ENCODE data around the gene TP53TG5.

The TP53TG5 gene

GRCh38 chr20:45355209-45356084, 22.7 kb downstream of the TP53TG5 start:
- Histone ChIP-seq H3K9ac (ENCODE audit: low read depth, low read length) (no peak overlapping the region), H3K79me2 (ENCODE audit: insufficient read depth, low read length) (no peaks in the 10 kb centered on the region), H3K9me3 (ENCODE audit: insufficient read depth, low read length, severe bottlenecking) (no peaks in the 10 kb centered on the region), H4K20me1 (ENCODE audit: insufficient read depth, low read length) (no peaks in the 10 kb centered on the region), H3K27ac (ENCODE audit: low read length) (no peak overlapping the region), H2AFZ (ENCODE audit: low read depth, low read length) (no peak overlapping the region), H3K36me3 (ENCODE audit: insufficient read depth, low read length) (no peaks in the 10 kb centered on the region), H3K4me2 (ENCODE audit: insufficient read depth, low read length) (no peak overlapping the region), H3K4me3 (ENCODE audit: low read depth in 1 of 2, low read length in 2 of 2) (no peak overlapping the region), H3K27me3 (ENCODE audit: insufficient read depth, low read length, poor library complexity) (peaks cover 21% of the 10 kb centered on the region), H3K4me1 (ENCODE audit: insufficient read depth, low read length) (no peaks in the 10 kb centered on the region)
- no peak for DNase-seq
- no peak for TF ChIP-seq CTCF (IDR thresholded peaks at IDR 0.05; ENCODE audit: borderline replicate concordance, extremely low read depth, low read length, poor library complexity, severe bottlenecking)
- no peak for TF ChIP-seq EZH2 (IDR thresholded peaks at IDR 0.05; ENCODE audit: borderline replicate concordance, low read depth, low read length, severe bottlenecking)
- ATAC-seq (ENCODE audit: insufficient read depth, low read depth), result peak; percentile 45; the same call in 1 of the 3 replicates

DNA sequence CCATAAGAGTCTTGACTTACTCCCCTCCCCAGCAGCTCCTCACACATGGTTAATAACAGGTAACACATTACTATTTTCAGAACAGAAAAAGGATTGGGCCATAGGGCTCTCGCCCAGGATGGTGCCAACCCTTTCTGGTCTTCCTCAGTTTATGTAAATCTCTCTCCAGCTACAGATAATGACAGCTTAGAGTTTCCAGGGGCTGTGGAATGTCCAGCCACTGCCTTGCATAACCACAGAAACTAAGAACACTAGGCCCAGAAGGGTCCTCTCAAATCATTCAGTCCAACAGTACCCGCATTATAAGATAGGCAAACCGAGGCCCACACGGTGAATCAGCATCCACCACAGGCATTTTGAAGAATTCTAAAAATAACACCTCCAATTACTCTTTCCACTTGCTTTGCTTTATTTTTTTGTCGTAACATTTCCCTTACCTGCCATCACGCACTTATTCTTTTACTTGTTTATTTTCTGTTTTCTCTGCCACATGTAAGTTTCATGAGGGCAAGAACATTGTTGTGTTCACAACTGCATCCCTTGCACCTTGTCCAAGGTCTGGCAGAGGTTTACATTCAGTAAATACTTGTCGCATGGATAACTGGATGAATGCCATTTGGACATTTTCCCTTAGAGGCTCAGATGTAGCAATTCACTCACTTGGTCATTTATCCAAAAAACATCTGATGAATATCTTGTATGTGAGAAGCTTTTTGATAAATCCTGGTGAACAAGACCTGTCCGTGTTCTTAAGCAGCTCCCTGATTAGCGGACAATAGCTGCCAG, 23.5 kb downstream of the TP53TG5 start:
- H2AFZ ChIP-seq (ENCODE audit: low read depth, low read length), result no peak overlapping the region
- no peaks in the 10 kb centered on the region for H3K79me2 ChIP-seq (ENCODE audit: insufficient read depth, low read length)
- no peak overlapping the region for H3K27ac ChIP-seq (ENCODE audit: low read length)
- H3K9me3 ChIP-seq (ENCODE audit: insufficient read depth, low read length, severe bottlenecking), result no peaks in the 10 kb centered on the region
- no peak overlapping the region for H3K9ac ChIP-seq (ENCODE audit: low read depth, low read length)
- no peaks in the 10 kb centered on the region for H3K4me1 ChIP-seq (ENCODE audit: insufficient read depth, low read length)
- no peaks in the 10 kb centered on the region for H4K20me1 ChIP-seq (ENCODE audit: insufficient read depth, low read length)
- TF ChIP-seq EZH2 (IDR thresholded peaks at IDR 0.05; ENCODE audit: borderline replicate concordance, low read depth, low read length, severe bottlenecking), result no peak
- TF ChIP-seq CTCF (IDR thresholded peaks at IDR 0.05; ENCODE audit: borderline replicate concordance, extremely low read depth, low read length, poor library complexity, severe bottlenecking), result no peak
- no peak overlapping the region for H3K4me3 ChIP-seq (ENCODE audit: low read depth in 1 of 2, low read length in 2 of 2)
- H3K36me3 ChIP-seq (ENCODE audit: insufficient read depth, low read length), result no peaks in the 10 kb centered on the region
- no peak overlapping the region for H3K4me2 ChIP-seq (ENCODE audit: insufficient read depth, low read length)
- no peak for DNase-seq
- peaks cover 21% of the 10 kb centered on the region for H3K27me3 ChIP-seq (ENCODE audit: insufficient read depth, low read length, poor library complexity)
- ATAC-seq (ENCODE audit: insufficient read depth, low read depth), result no peak

- no peak overlapping the region for H2AFZ ChIP-seq (ENCODE audit: low read depth, low read length)
- TF ChIP-seq EZH2 (IDR thresholded peaks at IDR 0.05; ENCODE audit: borderline replicate concordance, low read depth, low read length, severe bottlenecking), result no peak
- TF ChIP-seq CTCF (IDR thresholded peaks at IDR 0.05; ENCODE audit: borderline replicate concordance, extremely low read depth, low read length, poor library complexity, severe bottlenecking), result no peak
- H3K79me2 ChIP-seq (ENCODE audit: insufficient read depth, low read length), result no peaks in the 10 kb centered on the region
Observed at GRCh38 chr20:45353746-45354145, 24.4 kb downstream of the TP53TG5 start.

More at GRCh38 chr20:45353746-45354145, 24.4 kb downstream of the TP53TG5 start:
- Histone ChIP-seq H3K9ac (ENCODE audit: low read depth, low read length) (no peak overlapping the region), H3K36me3 (ENCODE audit: insufficient read depth, low read length) (no peaks in the 10 kb centered on the region), H3K9me3 (ENCODE audit: insufficient read depth, low read length, severe bottlenecking) (no peaks in the 10 kb centered on the region), H3K4me1 (ENCODE audit: insufficient read depth, low read length) (no peaks in the 10 kb centered on the region), H3K27me3 (ENCODE audit: insufficient read depth, low read length, poor library complexity) (peaks cover 21% of the 10 kb centered on the region), H4K20me1 (ENCODE audit: insufficient read depth, low read length) (no peaks in the 10 kb centered on the region), H3K4me2 (ENCODE audit: insufficient read depth, low read length) (no peak overlapping the region), H3K27ac (ENCODE audit: low read length) (no peak overlapping the region), H3K4me3 (ENCODE audit: low read depth in 1 of 2, low read length in 2 of 2) (no peak overlapping the region)
- DNase-seq (no peak), ATAC-seq (ENCODE audit: insufficient read depth, low read depth) (no peak)

Measured in DND-41 (cell line).